Activated CD4-positive, alpha-beta T cell treated with anti-CD3 and anti-CD28 coated beads, Interleukin-2, Interleukin-6, amounts not matched to agents 100 ng/mL and 50 ng/mL, durations not matched to agents 16 hours and 8 hours (primary cell): ENCODE measurements around the gene UBE2QL1.

Experiments
- DNase-seq: peaks from one replicate; pipeline ENCODE4 v3.0.0-alpha.2; 2020

Gene UBE2QL1

GRCh38 chr5:6448622-6449464 is at the start of gene UBE2QL1:
Gene UBE2QL1 (plus strand): TSS chr5:6448859. CDS start chr5:6448894, 35 bp downstream.
- peak; percentile 13 for DNase-seq

- DNase-seq: no peak
Measured at GRCh38 chr5:6399980-6400910, 48.4 kb upstream of the UBE2QL1 start.

GRCh38 chr5:6401410-6401809 is 47.2 kb upstream of the UBE2QL1 start:
- no peak for DNase-seq

- no peak for DNase-seq
Measured at GRCh38 chr5:6402939-6403338, 45.7 kb upstream of the UBE2QL1 start.

GRCh38 chr5:6403416-6403815 is 45.2 kb upstream of the UBE2QL1 start:
- DNase-seq: no peak

GRCh38 chr5:6404129-6404528 is 44.5 kb upstream of the UBE2QL1 start:
- no peak for DNase-seq

- no peak for DNase-seq
Measured at GRCh38 chr5:6405591-6405990, 43.1 kb upstream of the UBE2QL1 start.

GRCh38 chr5:6407558-6408259 is 41.0 kb upstream of the UBE2QL1 start:
- no peak for DNase-seq

- DNase-seq: no peak
Measured at GRCh38 chr5:6408260-6408596, 40.4 kb upstream of the UBE2QL1 start.

GRCh38 chr5:6408627-6409446 is 39.8 kb upstream of the UBE2QL1 start:
- DNase-seq: no peak

GRCh38 chr5:6410421-6410820 is 38.2 kb upstream of the UBE2QL1 start:
- no peak for DNase-seq

GRCh38 chr5:6411141-6411540 is 37.5 kb upstream of the UBE2QL1 start:
- no peak for DNase-seq

- DNase-seq: no peak
Measured at GRCh38 chr5:6412811-6413210, 35.8 kb upstream of the UBE2QL1 start.

GRCh38 chr5:6417657-6418056 is 31.0 kb upstream of the UBE2QL1 start:
- DNase-seq: no peak

- no peak for DNase-seq
Measured at GRCh38 chr5:6418679-6419276, 29.9 kb upstream of the UBE2QL1 start.

- DNase-seq: no peak
Measured at GRCh38 chr5:6419340-6419852, 29.3 kb upstream of the UBE2QL1 start.

- no peak for DNase-seq
Measured at GRCh38 chr5:6423327-6424109, 25.1 kb upstream of the UBE2QL1 start.

- DNase-seq: no peak
Measured at GRCh38 chr5:6424110-6424659, 24.5 kb upstream of the UBE2QL1 start.

- DNase-seq: no peak
Measured at GRCh38 chr5:6424700-6425099, 24.0 kb upstream of the UBE2QL1 start.

- no peak for DNase-seq
Measured at GRCh38 chr5:6427694-6428093, 21.0 kb upstream of the UBE2QL1 start.
